Large intestine (tissue), 3 donors: ENCODE results near the gene TBC1D19. TPM values are rescaled to one million over a fixed set of nuclear protein-coding genes. Genes with fewer than 3 reads are reported as not detected.

Experiments used
- DNase-seq, 2 donors: peaks; one replicate each; pipeline versions ENCODE4 v3.0.0 to v3.0.0-alpha.2; 2013
- H3K27ac ChIP-seq: one replicate; pipeline ENCODE4 v1.5.1; 2013; ENCODE audit warnings: low read length
- H3K27me3 ChIP-seq: 2 replicates; pipeline ENCODE4 v1.6.1; 2013; ENCODE audit warnings: low read length; ENCODE audit not compliant: control insufficient read depth, insufficient read depth
- H3K36me3 ChIP-seq: 2 replicates; pipeline ENCODE4 v1.6.1; 2013; ENCODE audit warnings: low read length; ENCODE audit not compliant: control insufficient read depth, insufficient read depth
- H3K4me1 ChIP-seq: one replicate; pipeline ENCODE4 v1.6.1; 2013; ENCODE audit warnings: low read length; ENCODE audit not compliant: control insufficient read depth, insufficient read depth
- H3K4me3 ChIP-seq: one replicate; pipeline ENCODE4 v1.5.1; 2013; ENCODE audit warnings: low read length
- H3K9me3 ChIP-seq: one replicate; pipeline ENCODE4 v1.6.1; 2013; ENCODE audit warnings: mild to moderate bottlenecking, low read depth, low read length, moderate library complexity; ENCODE audit not compliant: control insufficient read depth
- WGBS: methylation state at CpG from one replicate; pipeline ENCODE4 v1.1.5; 2013; ENCODE audit warnings: low lambda C conversion rate; ENCODE audit not compliant: insufficient coverage; 5-methylcytosine and 5-hydroxymethylcytosine counted together
- polyA plus RNA-seq: library from polyadenylated mRNA; unstranded; fragments of 120-200 nt; gene quantifications from one replicate; pipeline ENCODE4 v1.2.1, GENCODE V29; 2013

TBC1D19 gene
- polyA plus RNA-seq, 1 donor, result 8.6 TPM

GRCh38 chr4:26726655-26727387 is 142.9 kb downstream of the TBC1D19 start:
- Histone ChIP-seq H3K4me1 (no peaks in the 10 kb centered on the region), H3K9me3 (no peaks in the 10 kb centered on the region), H3K27me3 (no peaks in the 10 kb centered on the region), H3K27ac (no peak overlapping the region), H3K36me3 (no peaks in the 10 kb centered on the region), H3K4me3 (no peak overlapping the region)
- 85% methylated on average over 4 of the region's 6 CpGs for WGBS
- no peak for DNase-seq

GRCh38 chr4:26727844-26728243 is 144.0 kb downstream of the TBC1D19 start:
- Histone ChIP-seq H3K27ac (no peak overlapping the region), H3K27me3 (no peaks in the 10 kb centered on the region), H3K36me3 (no peaks in the 10 kb centered on the region), H3K4me3 (no peak overlapping the region), H3K4me1 (no peaks in the 10 kb centered on the region), H3K9me3 (no peaks in the 10 kb centered on the region)
- DNase-seq, result no peak

GRCh38 chr4:26729027-26729426 is 145.1 kb downstream of the TBC1D19 start:
- DNase-seq, result peak in 1 of 2 donors; percentile 46
- H3K9me3 ChIP-seq, result no peaks in the 10 kb centered on the region
- H3K36me3 ChIP-seq, result no peaks in the 10 kb centered on the region
- WGBS, result 80% methylated on average over 1 of the region's 3 CpGs
- H3K27me3 ChIP-seq, result no peaks in the 10 kb centered on the region
- no peak overlapping the region for H3K4me3 ChIP-seq
- no peaks in the 10 kb centered on the region for H3K4me1 ChIP-seq
- no peak overlapping the region for H3K27ac ChIP-seq

- no peak for DNase-seq
- WGBS, result no CpG with 5 or more reads among the region's 1 CpG
- no peak overlapping the region for H3K27ac ChIP-seq
- H3K4me1 ChIP-seq, result no peaks in the 10 kb centered on the region
- no peaks in the 10 kb centered on the region for H3K27me3 ChIP-seq
- H3K9me3 ChIP-seq, result no peaks in the 10 kb centered on the region
- no peaks in the 10 kb centered on the region for H3K36me3 ChIP-seq
- no peak overlapping the region for H3K4me3 ChIP-seq
These were observed 145.7 kb downstream of the TBC1D19 start for GRCh38 chr4:26729547-26729946.

- Histone ChIP-seq H3K9me3 (no peaks in the 10 kb centered on the region), H3K4me3 (no peak overlapping the region), H3K36me3 (no peaks in the 10 kb centered on the region), H3K4me1 (no peaks in the 10 kb centered on the region), H3K27me3 (no peaks in the 10 kb centered on the region), H3K27ac (no peak overlapping the region)
- 90% methylated on average over 6 of the region's 11 CpGs for WGBS
- DNase-seq, result no peak
These were observed 147.6 kb downstream of the TBC1D19 start for GRCh38 chr4:26731351-26732035.

GRCh38 chr4:26732356-26732755 is 148.5 kb downstream of the TBC1D19 start:
- H3K4me3 ChIP-seq, result no peak overlapping the region
- no peaks in the 10 kb centered on the region for H3K4me1 ChIP-seq
- no peak overlapping the region for H3K27ac ChIP-seq
- no peaks in the 10 kb centered on the region for H3K27me3 ChIP-seq
- WGBS, result no CpG with 5 or more reads among the region's 3 CpGs
- DNase-seq, result no peak
- H3K36me3 ChIP-seq, result no peaks in the 10 kb centered on the region
- no peaks in the 10 kb centered on the region for H3K9me3 ChIP-seq

GRCh38 chr4:26736621-26737020 is 152.7 kb downstream of the TBC1D19 start:
- H3K4me1 ChIP-seq, result no peaks in the 10 kb centered on the region
- WGBS, result no CpG with 5 or more reads among the region's 1 CpG
- H3K27ac ChIP-seq, result no peak overlapping the region
- H3K4me3 ChIP-seq, result no peak overlapping the region
- H3K36me3 ChIP-seq, result no peaks in the 10 kb centered on the region
- peak; percentile 35 to 44 for DNase-seq
- no peaks in the 10 kb centered on the region for H3K27me3 ChIP-seq
- no peaks in the 10 kb centered on the region for H3K9me3 ChIP-seq

- H3K4me1 ChIP-seq, result no peaks in the 10 kb centered on the region
- no peaks in the 10 kb centered on the region for H3K27me3 ChIP-seq
- WGBS, result 60% methylated on average over 1 of the region's 1 CpG
- no peaks in the 10 kb centered on the region for H3K9me3 ChIP-seq
- no peak overlapping the region for H3K4me3 ChIP-seq
- H3K36me3 ChIP-seq, result no peaks in the 10 kb centered on the region
- H3K27ac ChIP-seq, result no peak overlapping the region
- no peak for DNase-seq
These were observed 153.5 kb downstream of the TBC1D19 start for GRCh38 chr4:26737385-26737784.

GRCh38 chr4:26741491-26741871 is 157.6 kb downstream of the TBC1D19 start:
- Histone ChIP-seq H3K4me1 (no peaks in the 10 kb centered on the region), H3K27ac (no peak overlapping the region), H3K4me3 (no peak overlapping the region), H3K9me3 (peaks cover 3% of the 10 kb centered on the region), H3K36me3 (no peaks in the 10 kb centered on the region), H3K27me3 (no peaks in the 10 kb centered on the region)
- DNase-seq, result no peak
- no CpG with 5 or more reads among the region's 2 CpGs for WGBS

GRCh38 chr4:26746802-26747213 is 162.9 kb downstream of the TBC1D19 start:
- peaks cover 3% of the 10 kb centered on the region for H3K9me3 ChIP-seq
- WGBS, result no CpG with 5 or more reads among the region's 5 CpGs
- H3K4me1 ChIP-seq, result no peaks in the 10 kb centered on the region

GRCh38 chr4:26748811-26749210 is 164.9 kb downstream of the TBC1D19 start:
- no peak overlapping the region for H3K4me3 ChIP-seq
- H3K36me3 ChIP-seq, result peaks cover 8% of the 10 kb centered on the region
- H3K27me3 ChIP-seq, result no peaks in the 10 kb centered on the region
- peaks cover 3% of the 10 kb centered on the region for H3K9me3 ChIP-seq
- no peak for DNase-seq
- no peaks in the 10 kb centered on the region for H3K4me1 ChIP-seq
- H3K27ac ChIP-seq, result no peak overlapping the region

More at GRCh38 chr4:26746802-26747213, 162.9 kb downstream of the TBC1D19 start:
- Histone ChIP-seq H3K4me3 (no peak overlapping the region), H3K27ac (no peak overlapping the region), H3K36me3 (peaks cover 8% of the 10 kb centered on the region), H3K27me3 (no peaks in the 10 kb centered on the region)
- DNase-seq, result no peak
